OCI-LY3 (cell line): ENCODE measurements around the gene RAB12.

Experiments used
- H2AFZ ChIP-seq: fragments of 200-600, 300-600 bp; shearing (Covaris generic); 2 replicates; pipeline ENCODE4 v1.6.0; 2014; ENCODE audit warnings: antibody characterized with exemption, low read depth, low read length
- H3K27ac ChIP-seq: fragments of 200-600, 300-600 bp; sonication (generic); 2 replicates; pipeline ENCODE4 v1.5.1; 2014; ENCODE audit warnings: mild to moderate bottlenecking, low read length, moderate library complexity, mixed read lengths
- H3K27me3 ChIP-seq: fragments of 200-600, 300-600 bp; sonication (generic); 2 replicates; pipeline ENCODE4 v1.6.1; 2014; ENCODE audit warnings: low read depth, low read length, mixed read lengths
- H3K36me3 ChIP-seq: fragments of 200-600, 300-600 bp; sonication (generic); replicated peaks from 2 replicates; pipeline ENCODE3; 2014; ENCODE audit warnings: low read depth, low read length, mixed read lengths
- H3K4me1 ChIP-seq: fragments of 300-600, 200-600 bp; sonication (generic); 2 replicates; pipeline ENCODE4 v1.6.1; 2014; ENCODE audit warnings: low read length, mixed read lengths
- H3K4me2 ChIP-seq: fragments of 200-600, 300-600 bp; sonication (generic); 2 replicates; pipeline ENCODE4 v1.6.1; 2014; ENCODE audit warnings: low read length, mixed read lengths
- H3K4me3 ChIP-seq: fragments of 300-600, 200-600 bp; sonication (generic); 2 replicates; pipeline ENCODE4 v1.5.1; 2014; ENCODE audit warnings: antibody characterized with exemption, mild to moderate bottlenecking, low read length, moderate library complexity
- H3K79me2 ChIP-seq: fragments of 300-600, 200-600 bp; shearing (Covaris generic); 2 replicates; pipeline ENCODE4 v1.6.1; 2014; ENCODE audit warnings: mild to moderate bottlenecking, low read length, mixed read lengths
- H3K9ac ChIP-seq: fragments of 300-600, 200-600 bp; shearing (Covaris generic); 2 replicates; pipeline ENCODE4 v1.6.0; 2014; ENCODE audit warnings: mild to moderate bottlenecking, low read length, moderate library complexity
- H3K9me3 ChIP-seq: fragments of 200-600, 300-600 bp; shearing (Covaris generic); 2 replicates; pipeline ENCODE4 v1.6.1; 2014; ENCODE audit warnings: low read length, mixed read lengths; ENCODE audit not compliant: insufficient read depth
- H4K20me1 ChIP-seq: fragments of 200-600, 300-600 bp; sonication (generic); 2 replicates; pipeline ENCODE4 v1.6.1; 2016; ENCODE audit warnings: low read length, mixed read lengths; ENCODE audit not compliant: insufficient read depth
- CTCF ChIP-seq: fragments of 200-600, 300-600 bp; sonication (generic); IDR thresholded peaks from 2 replicates; pipeline ENCODE4 v1.5.1; 2014; ENCODE audit warnings: antibody characterized with exemption, low read length, low read depth
- EZH2phosphoT487 ChIP-seq: fragments of 200-600 bp; shearing (Covaris generic); IDR thresholded peaks from 2 replicates; pipeline ENCODE4 v1.6.1; 2018; ENCODE audit warnings: antibody characterized with exemption, mixed run types, low read depth

The RAB12 gene

GRCh38 chr18:8615397-8616027 lies 6.3 kb downstream of the RAB12 start:
- H3K27me3 ChIP-seq: no peaks in the 10 kb centered on the region
- H3K4me1 ChIP-seq: peaks cover 19% of the 10 kb centered on the region
- H2AFZ ChIP-seq: no peak overlapping the region
- H3K27ac ChIP-seq: no peak overlapping the region
- no peak overlapping the region for H3K4me2 ChIP-seq
- H3K36me3 ChIP-seq: peaks cover 9% of the 10 kb centered on the region
- H3K9ac ChIP-seq: no peak overlapping the region
- TF ChIP-seq EZH2phosphoT487: no peak
- TF ChIP-seq CTCF: no peak
- no peaks in the 10 kb centered on the region for H3K9me3 ChIP-seq
- peaks cover 99% of the 10 kb centered on the region for H3K79me2 ChIP-seq
- peaks cover 86% of the 10 kb centered on the region for H4K20me1 ChIP-seq
- no peak overlapping the region for H3K4me3 ChIP-seq

GRCh38 chr18:8616028-8616401 lies 6.8 kb downstream of the RAB12 start:
- peaks cover 9% of the 10 kb centered on the region for H3K36me3 ChIP-seq
- peaks cover 86% of the 10 kb centered on the region for H4K20me1 ChIP-seq
- no peak overlapping the region for H3K4me3 ChIP-seq
- TF ChIP-seq CTCF (no peak), EZH2phosphoT487 (no peak)
- peaks cover 20% of the 10 kb centered on the region for H3K4me1 ChIP-seq
- no peak overlapping the region for H2AFZ ChIP-seq
- no peak overlapping the region for H3K9ac ChIP-seq
- H3K27ac ChIP-seq: no peak overlapping the region
- no peaks in the 10 kb centered on the region for H3K27me3 ChIP-seq
- H3K4me2 ChIP-seq: no peak overlapping the region
- no peaks in the 10 kb centered on the region for H3K9me3 ChIP-seq
- H3K79me2 ChIP-seq: peaks cover 99% of the 10 kb centered on the region

- H3K36me3 ChIP-seq: peaks cover 2% of the 10 kb centered on the region
- H2AFZ ChIP-seq: no peak overlapping the region
- no peak overlapping the region for H3K4me3 ChIP-seq
- H4K20me1 ChIP-seq: peaks cover 85% of the 10 kb centered on the region
- H3K4me2 ChIP-seq: no peak overlapping the region
- no peak overlapping the region for H3K9ac ChIP-seq
- no peak for TF ChIP-seq EZH2phosphoT487
- TF ChIP-seq CTCF: no peak
- no peaks in the 10 kb centered on the region for H3K9me3 ChIP-seq
- no peaks in the 10 kb centered on the region for H3K27me3 ChIP-seq
- peaks cover 99% of the 10 kb centered on the region for H3K79me2 ChIP-seq
- H3K27ac ChIP-seq: no peak overlapping the region
- peaks cover 27% of the 10 kb centered on the region for H3K4me1 ChIP-seq
Measured at GRCh38 chr18:8617907-8618306, 8.7 kb downstream of the RAB12 start.

GRCh38 chr18:8619041-8619440 lies 9.8 kb downstream of the RAB12 start:
- Histone ChIP-seq H3K4me2 (no peak overlapping the region), H3K4me1 (peaks cover 38% of the 10 kb centered on the region), H4K20me1 (peaks cover 85% of the 10 kb centered on the region), H3K9ac (no peak overlapping the region), H3K27me3 (no peaks in the 10 kb centered on the region), H3K9me3 (no peaks in the 10 kb centered on the region), H3K36me3 (no peaks in the 10 kb centered on the region), H3K27ac (no peak overlapping the region), H2AFZ (no peak overlapping the region), H3K79me2 (peaks cover 98% of the 10 kb centered on the region), H3K4me3 (no peak overlapping the region)
- TF ChIP-seq EZH2phosphoT487 (no peak), CTCF (no peak)
